SW 1271 (cell line): ENCODE results near the gene PPIL6.
A peak's percentile ranks its signal among the peaks of the same experiment; 100 is the strongest.
"Not testable (repeated sequence)": the region's sequence is repeated elsewhere in the genome, so short reads cannot be mapped to it uniquely, and the experiment has no call there.

ENCODE experiments used
- DNase-seq, 2 experiments: peaks; one replicate each; lab custom pipeline; 2025; lab: John Stamatoyannopoulos, UW

PPIL6 gene

DNA sequence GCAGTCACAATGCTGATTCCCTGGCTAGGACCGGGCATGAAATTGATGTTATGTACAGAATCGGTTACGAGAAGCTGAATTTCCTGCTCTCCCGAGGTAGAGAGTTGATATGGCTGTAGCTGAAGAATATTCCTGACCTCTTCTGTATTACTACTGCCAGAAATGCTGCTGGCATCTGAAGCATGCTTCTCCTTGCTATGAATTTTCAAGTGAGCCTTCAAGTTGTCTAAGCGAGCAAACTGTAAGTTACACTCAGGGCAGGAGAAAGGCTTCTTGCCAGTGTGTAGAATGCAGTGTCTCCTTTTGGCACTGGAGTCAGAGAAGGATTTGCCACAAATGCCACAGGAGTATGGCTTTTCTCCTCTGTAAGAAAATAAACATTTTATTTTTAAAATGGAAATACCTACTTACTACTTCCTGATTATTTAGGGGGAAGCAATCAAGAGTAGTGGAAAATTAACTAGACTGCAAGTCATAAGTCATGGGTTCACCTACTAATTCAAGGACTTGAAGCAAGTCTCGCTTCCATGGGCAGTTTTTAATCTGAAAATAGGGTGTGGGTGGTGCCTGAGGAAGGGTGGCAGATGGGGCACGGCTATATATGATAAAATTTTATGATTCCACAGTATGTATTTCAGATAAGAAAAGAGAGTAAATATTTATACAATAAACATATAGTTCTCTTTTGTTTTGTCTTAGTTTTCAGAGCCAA is 25.9 kb upstream of the PPIL6 start:
- DNase-seq = no peak

DNA sequence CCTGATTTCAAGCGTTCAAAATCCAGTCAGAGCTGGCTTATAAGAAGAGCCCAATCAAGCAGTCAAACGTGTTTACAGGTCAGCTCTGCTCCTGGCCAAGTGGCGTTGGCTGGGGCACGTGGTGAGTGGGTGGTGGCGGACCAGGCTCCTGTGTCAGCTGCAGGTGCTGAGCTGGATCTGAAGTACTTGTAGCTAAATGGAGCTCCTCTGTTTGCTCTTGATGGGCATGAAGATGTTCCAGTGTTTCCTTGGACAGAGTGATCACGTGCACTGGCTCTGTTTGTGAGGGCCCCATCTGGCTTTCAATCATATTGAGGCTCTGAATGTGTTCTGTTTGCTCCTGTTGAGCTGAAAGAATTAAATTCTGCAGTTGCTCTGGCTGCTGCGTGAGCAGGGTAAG is 25.3 kb upstream of the PPIL6 start:
- DNase-seq = no peak

DNA sequence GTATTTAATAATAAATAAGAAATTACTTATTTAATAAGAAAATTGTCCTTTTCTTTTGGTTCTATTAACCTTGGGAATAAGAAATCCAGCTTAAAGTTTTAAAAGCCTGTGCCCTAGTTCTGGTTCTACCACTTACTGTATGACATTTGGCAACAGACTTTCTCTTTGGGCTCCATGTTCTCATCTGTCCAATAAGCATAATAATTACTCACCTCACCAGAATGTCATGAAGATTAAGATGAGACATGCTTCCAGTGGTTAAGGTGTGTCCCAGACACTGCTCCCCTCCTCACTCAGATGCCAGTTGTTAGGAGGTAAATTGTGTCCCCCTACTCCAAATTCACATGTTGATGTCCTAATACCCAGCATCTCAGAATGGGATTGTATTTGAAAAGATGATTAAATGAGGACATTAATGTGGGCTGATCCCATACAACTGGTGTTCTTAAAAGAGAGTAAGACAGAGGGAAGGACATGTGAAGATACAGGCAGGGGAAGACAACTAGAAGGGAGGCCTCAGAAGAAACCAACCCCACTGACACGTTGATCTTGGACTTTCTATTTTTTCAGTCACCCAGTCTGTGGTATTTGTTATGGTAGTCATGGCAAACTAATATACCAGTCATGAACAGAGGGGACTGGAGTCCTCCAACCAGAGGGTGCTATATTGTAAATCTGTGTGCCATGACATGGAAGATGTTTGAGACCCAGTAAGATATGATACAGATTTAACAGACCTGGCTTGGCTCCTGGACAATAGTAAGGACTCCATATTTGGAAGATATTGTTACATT is 21.5 kb upstream of the PPIL6 start:
- no peak for DNase-seq

DNA sequence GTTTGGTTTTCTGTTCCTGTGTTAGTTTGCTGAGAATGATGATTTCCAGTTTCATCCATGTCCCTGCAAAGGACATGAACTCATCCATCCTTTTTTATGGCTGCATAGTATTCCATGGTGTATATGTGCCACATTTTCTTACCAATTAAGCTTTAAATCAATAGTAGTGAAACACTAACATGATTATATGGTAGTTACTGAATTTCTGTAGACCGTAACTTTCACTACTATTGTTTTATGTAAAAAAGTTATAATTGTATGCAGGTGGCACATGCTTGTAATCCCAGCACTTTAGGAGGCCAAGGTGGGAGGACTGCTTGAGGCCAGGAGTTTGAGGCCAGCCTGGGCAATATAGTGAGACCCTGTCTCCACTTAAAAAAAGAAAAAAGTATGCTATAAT is 20.8 kb upstream of the PPIL6 start:
- DNase-seq = not testable (repeated sequence)

DNA sequence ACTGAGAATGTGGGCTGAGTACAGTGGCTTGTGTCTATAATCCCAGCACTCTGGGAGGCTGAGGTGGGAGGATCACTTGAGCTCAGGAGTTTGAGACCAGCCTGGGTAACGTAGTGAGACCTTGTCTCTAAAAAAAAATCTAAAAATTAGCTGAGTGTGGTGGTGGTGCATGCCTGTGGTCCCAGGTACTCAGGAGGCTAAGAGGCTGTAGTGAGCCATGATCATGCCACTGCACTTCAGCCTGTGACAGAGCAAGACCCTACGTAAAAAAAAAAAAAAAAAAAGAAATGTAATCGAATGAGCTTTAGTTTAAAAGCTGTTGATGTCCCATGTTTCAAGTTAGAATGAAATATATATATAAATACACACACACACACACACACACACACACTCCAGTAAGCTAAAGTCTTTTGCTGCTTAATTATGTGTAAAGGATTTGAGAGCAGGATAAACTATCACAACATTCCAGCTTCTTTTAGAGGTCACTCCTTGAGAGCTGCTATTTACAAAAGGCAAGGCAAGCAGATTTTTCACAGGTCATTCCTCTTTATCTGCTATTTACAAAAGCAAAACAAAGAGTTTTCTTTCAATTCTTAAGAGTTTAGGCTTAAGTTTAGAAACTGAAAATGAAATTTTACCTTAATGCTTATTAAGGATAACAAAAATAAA is 19.9 kb upstream of the PPIL6 start:
- DNase-seq = no peak

DNA sequence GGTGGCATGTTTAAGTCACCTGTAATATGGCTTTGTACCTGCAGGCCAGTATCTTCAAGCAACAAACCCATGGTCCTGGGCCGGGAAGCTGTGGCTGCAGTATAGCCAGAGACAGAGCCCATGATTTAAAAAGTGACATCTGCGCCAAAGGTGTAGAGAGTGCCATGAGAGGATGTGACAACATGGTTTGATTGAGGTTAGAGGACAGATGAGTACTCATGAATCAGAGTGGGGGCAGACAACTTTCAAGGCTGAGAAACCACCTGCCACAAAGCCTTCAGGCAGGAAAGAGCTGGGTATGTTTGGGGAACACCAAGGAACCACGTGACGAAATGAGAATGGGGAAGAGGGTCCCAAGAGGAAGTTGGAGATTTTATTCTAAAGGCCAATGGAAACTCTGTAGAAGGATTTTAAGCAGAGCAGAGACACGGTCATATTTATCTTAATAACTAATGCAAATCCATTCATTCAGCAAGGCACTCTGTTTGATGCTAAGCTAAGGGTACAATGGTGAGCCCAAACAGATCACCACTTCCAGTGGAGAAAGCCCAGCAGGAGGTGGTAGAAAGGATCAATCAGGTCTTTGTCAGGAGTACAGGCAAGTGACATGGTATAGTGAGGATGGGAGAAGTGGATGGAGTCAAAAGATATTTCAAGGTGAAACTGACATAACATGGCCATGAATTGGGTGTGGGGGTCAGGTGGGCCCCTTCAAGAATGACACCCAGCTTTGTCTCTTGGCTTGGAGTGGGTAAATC is 18.5 kb upstream of the PPIL6 start:
- no peak for DNase-seq

DNA sequence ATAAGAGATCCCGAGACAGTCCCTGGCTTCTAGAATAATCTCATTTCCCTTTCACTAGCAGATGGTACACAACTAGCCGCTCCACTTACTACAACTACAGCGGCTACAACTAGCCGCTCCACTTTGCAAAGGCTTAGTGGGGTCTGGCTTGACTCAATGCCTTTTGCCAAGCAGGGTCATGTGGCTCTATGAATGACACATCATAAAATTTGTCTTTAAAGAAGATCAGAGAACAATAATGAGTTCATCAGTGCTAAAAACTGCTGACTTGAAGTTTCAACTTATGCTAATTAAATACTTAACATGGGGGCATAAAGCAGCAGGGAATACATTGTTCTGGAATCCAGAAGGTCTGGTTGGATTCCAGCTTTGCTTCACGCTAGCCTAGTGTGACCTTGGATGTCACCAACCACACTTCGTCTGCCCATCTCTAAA is 17.2 kb upstream of the PPIL6 start:
- DNase-seq = no peak

DNA sequence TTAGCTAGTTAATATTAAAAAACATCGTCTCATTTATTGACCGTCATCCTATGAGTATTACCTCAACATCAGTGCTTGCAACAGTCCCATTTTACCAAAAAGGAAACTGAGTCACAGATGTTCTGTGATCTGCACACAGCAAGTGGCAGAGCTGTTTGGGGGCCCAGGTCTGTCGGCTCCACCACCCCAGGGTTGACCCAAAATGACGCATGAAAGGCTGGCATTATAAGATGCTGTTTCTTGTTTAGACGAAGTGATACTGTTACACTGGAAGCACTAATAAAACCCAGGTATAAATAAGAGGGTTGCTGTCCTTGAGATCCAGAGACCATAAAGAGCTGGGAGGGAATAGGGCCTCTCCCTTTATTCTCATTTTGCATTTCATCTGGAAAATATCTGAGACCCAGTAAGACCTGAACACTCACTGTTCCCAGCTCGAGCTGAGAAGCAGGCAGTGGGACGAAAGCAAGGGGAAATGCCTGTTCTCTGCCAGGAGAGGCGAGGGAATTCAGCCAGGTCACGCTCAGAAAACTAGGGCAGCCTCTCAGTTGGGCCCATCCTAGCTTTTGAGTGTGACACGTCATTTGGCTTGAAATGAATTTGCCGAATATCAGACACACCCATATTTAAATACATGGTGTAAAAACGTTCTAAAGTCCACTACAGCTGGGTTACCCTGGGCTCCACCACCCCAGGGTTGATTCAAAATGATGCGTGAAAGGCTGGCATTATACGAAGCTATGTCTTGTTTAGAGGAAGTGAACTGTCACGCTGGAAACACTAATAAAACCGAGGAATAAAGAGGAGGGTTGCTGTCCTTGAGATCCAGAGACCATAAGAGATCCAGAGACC is 16.5 kb upstream of the PPIL6 start:
- no peak for DNase-seq

DNA sequence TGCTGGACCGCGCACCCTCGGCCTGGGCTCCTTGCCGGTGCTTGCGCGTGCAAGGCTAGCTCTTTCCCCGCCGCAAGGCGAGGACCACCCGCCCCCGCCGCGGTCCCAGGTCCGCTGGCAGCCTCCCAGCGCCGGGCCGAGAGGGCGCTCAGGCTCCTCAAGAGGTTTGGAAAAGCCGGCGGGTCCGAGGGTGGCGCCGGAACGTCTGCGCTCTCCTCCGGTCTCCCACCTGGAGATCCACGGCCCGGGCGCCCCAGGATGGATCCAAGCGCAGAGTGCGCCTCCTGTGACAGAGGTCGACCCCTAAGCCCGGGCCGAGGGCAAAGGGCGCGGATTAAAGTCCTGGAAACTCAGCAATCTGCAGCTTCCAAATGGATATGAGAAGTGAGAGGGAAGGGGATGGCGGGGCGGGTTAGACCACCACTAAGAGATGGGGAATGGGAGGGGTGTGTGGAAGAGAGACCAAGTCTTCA is 15.7 kb upstream of the PPIL6 start:
- no peak for DNase-seq

DNA sequence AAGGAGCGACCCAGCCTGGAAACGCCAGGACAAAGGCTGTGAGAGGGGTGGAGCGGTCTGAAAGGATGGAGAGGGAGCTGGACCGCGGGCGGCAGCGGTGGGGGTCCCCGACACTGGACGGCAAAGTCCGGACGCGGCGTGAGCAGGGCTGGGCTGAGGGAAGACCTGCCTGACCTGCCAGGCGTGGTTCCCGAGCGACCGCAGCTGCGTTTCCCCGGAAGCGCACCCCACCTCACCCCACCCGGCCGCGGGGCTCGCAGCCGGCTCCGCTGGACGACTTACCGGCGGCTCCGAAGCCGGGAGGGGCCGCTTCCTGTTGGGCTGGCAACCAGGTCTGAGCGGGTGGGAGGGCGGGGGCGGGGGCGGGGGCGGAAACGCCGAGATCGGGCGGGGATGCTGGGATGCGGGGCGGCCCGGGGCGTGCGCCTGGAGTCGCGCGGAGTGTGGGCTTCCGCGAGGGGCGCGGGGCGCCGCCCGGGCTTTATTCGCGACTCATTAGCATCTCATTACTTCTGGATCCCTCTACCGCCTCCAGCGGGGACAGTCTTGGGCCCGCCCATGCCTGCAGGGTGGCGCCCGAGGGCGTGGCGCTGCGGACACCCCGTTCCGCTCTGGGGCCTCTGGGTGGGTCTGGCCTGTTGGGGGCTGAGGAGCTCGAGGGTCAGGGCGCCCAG is 15.1 kb upstream of the PPIL6 start, which contains the start of gene MICAL1:
Gene MICAL1 (minus strand): TSS at position 336 of the 674 bp plus-strand sequence. CDS start 1,576 bp downstream, outside the sequence.
- peak in 1 of 2 experiments; percentile 57 for DNase-seq

DNA sequence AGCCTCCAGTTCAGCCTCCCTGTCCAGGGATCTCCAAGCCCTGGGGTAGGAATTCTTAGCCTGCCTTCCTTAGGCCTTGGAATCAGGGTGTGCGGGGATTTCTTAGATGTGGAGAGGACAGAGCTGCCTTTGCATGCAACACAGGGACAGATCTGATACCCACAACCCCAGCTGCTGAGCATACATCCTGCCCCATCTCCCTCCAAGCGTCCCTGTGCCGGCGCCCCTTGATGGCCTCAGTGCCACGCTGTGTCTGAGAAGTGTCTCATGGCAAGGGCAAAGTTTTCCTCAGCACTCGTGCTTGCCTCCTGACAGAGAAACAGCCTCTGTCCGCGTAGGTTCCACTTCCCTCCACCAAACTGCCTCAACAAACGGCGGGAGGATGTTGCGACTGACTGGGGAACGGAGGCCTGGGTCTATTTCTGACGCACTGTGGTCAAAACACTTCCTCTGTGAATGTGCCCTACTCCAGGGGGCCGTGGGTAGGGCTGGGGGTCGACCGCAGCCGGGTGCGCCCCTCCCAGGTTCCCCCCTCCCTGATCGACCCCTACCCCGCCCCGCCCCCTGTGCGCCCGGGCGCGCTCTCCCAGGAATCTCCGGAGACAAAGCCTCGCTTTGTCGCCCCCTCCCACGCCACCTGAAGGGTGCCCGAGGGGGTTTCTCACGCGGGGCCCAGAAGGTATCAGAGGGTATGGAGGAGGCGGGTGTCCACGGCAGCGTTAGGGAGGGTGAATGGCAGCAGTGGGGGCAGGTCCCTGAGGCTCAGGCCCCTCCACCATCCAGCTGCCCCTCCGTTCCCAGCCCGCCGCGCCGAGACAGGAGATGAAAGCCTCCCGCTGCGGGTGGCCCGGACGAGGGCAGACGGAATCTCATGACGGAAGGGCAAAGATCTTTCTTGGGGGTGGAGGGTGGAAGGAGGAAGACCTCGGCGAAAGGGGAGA is 14.3 kb upstream of the PPIL6 start:
- no peak for DNase-seq

DNA sequence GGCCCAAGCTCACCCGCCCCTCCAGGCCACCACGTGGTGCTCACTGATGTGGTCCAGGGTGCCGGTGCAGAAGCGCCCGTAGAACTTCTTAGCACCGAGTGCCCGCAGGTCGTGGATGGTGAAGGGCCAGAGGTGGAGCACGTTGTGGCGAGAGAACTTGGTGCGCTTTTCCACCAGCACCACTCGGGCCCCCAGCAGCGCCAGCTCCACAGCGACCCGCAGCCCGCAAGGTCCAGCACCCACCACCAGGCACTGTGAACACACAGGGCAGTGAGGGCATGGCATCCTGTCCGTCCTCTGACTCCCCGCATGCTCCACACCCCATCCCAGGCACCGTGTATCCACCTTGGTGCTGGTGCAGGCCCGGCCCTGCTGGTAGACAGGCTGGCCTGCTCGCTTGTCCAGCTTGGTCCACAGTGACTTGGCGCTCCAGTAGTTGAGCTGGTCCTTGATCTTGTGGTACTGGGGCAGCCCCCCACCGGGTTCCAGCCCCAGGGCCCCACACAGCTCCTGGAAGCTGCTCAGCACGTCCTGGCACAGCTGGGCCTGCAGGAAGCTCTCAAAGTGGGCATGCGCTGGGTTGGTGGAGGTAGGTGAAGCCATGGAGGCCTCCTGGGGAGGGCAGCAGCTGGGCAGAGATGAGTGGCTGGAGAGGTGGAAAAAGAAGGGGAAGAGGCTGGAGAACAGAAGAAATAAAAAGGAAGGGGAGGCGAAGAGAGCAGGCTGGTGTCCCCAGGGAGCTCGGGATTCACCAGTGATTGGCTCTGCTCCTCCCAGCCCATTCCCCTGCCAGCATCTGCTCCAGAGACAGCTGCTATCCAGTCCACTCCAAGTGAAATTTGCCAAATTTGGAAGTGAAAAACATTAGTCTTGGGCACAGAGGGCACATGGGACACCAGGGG is 13.4 kb upstream of the PPIL6 start:
- DNase-seq = no peak

DNA sequence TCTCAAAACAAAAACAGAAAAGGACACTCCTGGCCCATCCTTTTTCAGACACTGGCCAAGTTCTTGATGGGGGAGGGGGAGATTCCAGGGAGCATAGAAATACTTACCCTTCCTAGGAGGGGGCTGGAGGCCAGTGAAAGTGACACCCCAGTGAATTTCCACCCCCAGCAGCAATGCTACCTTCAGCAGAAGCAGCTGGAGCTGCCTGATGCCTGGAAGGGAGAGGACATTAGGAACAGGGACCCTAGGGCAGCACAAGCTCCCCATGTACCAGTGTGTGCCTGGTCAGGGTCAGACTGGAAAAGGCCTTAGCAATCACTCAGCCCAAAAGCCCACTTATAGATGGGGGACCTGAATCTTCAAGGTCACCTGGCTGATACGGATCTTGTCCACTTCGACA is 12.7 kb upstream of the PPIL6 start:
- DNase-seq = no peak

DNA sequence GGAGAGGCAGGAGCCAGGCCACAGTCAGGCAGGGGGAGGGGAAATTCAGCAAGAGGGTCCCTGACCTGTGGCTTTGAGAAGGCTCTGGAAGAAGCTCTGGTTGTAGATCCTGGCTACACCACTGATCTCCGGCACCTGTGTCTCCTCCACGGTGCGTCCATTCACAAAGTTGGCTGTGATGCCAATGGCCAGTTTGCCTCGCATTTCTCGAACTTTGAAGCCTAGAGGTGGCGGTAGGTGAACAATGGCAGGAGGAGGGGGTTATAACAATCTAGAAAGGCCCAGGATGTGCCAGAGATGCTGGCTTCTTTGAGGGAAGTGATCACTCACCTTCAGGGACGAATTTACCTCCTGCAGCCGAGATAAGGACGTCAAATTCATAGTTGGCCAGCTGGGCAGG is 11.8 kb upstream of the PPIL6 start:
- DNase-seq = no peak

DNA sequence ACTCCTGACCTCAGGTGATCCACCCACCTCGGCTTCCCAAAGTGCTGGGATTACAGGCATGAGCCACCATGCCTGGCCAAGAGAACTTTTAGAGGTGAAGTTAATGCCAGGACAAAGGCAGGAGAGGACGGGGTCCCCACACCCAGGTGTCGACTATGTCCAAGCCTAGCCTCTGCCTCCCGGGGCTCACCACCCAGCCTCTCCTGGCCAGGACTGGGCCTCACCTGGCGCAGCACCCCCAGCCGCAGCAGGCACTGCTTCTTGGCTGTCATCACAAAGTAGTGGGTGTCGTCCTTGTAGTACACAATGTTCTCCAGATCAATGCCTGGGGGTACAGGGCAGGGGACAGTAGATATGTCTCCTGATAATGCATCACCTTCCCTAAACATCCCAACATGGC is 10.9 kb upstream of the PPIL6 start:
- DNase-seq = no peak

DNA sequence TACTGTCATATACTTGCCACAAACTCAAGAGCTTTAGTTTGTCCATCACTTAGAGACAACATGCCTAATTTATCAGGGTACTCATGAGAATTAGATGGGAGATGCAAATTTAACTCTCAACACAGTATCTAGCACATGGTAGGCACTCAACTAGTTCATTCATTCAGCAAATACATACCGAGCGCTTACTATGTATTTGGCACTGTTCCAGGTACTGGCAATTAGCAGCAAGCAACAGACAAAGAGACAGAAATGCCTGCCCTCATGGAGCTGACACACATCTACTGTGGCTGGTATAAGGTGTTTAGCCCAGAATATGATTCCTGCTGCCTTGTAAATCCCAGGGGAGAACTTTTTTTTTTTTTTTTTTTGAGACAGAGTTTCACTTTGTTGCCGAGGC is 10.4 kb upstream of the PPIL6 start:
- DNase-seq = no peak

DNA sequence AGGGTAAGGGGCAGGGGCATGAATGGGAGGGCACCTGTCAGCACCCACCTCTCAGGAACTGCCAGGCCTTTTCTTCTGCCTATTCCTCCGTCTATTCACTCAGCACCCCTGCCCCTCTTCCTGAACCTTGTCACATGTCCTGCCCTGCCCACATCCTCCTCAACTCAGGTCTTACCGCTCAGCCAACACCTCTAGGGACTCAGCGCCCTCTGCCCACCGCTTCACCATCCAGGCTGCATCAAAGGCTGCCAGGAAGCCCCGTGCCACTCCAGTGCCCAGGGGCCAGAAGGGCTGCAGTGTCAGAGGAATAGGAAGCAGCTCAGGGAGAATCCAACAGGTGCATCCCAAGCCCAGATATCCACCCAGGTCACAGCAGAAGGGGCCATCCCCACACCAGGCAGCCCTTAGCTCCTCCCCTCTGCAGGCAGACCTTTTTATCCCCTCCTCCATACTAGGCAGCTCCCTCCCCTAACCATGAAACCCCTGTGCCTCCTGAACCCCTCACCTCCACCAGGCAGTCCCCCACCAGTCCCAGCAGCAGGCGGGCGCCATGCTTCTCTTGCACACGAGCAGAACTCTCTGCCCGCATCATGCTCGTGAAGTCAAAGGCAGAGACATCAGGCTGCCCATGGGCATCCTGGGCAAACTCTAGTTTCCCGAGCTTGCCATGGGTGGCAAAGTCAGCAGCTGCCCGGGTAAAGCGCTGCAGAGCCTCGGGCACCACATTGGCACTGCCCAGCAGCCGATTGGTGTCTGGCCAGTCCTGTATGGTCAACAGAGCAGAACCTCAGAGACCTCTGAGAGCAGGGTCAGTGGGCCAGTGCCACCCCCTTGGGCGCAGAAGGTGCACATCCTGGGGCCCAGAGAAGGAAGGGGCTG is 9.6 kb upstream of the PPIL6 start:
- no peak for DNase-seq
